Breast epithelium (tissue), 4 donors: ENCODE results near the gene TRIM15. TPM values are rescaled to one million over a fixed set of nuclear protein-coding genes. Genes with fewer than 3 reads are reported as not detected.

Experiments
- DNase-seq, 2 donors: peaks; one replicate each; pipeline ENCODE4 v3.0.0-alpha.2; 2019; ENCODE audit warnings: low spot score in 2 of 2
- H3K27ac ChIP-seq, 2 donors: fragments of 200-600 bp; sonication (generic) in 1 of 2; one replicate each; pipeline ENCODE4 v1.5.1; 2016 to 2019; ENCODE audit warnings: mild to moderate bottlenecking in 1 of 2
- H3K27me3 ChIP-seq, 2 donors: fragments of 200-600 bp; sonication (generic) in 1 of 2; one replicate each; pipeline versions ENCODE4 v1.5.1 to v1.6.0; 2017 to 2019; ENCODE audit warnings: control low read depth in 1 of 2, mild to moderate bottlenecking in 1 of 2
- H3K36me3 ChIP-seq: fragments of 200-600 bp; one replicate; pipeline ENCODE4 v1.5.1; 2019
- H3K4me1 ChIP-seq, 2 donors: fragments of 200-600 bp; sonication (generic); one replicate each; pipeline ENCODE4 v1.5.1; 2016 to 2019; ENCODE audit warnings: control low read depth in 1 of 2
- H3K4me3 ChIP-seq, 3 donors: fragments of 200-600 bp; sonication (generic); 1 replicate in 2 of 3; 2 replicates in 1 of 3; pipeline ENCODE4 v1.5.1; 2016 to 2019; ENCODE audit warnings: mild to moderate bottlenecking in 3 of 3, moderate library complexity in 2 of 3
- H3K9me3 ChIP-seq, 2 donors: fragments of 200-600 bp; sonication (generic) in 1 of 2; one replicate each; pipeline ENCODE4 v1.5.1; 2016 to 2019; ENCODE audit warnings: control low read depth in 1 of 2
- POLR2A ChIP-seq: fragments of 450-650 bp; IDR thresholded peaks from one replicate; pipeline ENCODE4 v1.6.1; 2016; ENCODE audit warnings: antibody characterized with exemption, mild to moderate bottlenecking, moderate library complexity
- POLR2AphosphoS5 ChIP-seq, 3 donors: sonication (generic); formaldehyde crosslinking; IDR thresholded peaks; one replicate each; pipeline ENCODE4 v1.6.1; 2017; ENCODE audit warnings: antibody characterized with exemption in 3 of 3
- intact Hi-C: fragments of 100-400 bp; cut with DNase I; formaldehyde crosslinking; loops from one replicate; pipeline ENCODE4 v1.15.1; 2023; ENCODE audit warnings: low total_unique reads
- total RNA-seq, 3 donors: library from RNA; depleted of rRNA; stranded (reverse); fragments of >200 nt; gene quantifications; one replicate each; pipeline ENCODE4 v1.1.0, GENCODE V29; 2016
- TF ChIP-seq, protein P1 (sequence below), 3 donors: fragments of 450-650 bp; IDR thresholded peaks; one replicate each; pipeline ENCODE4 v1.5.1; 2016 to 2017; ENCODE audit warnings: antibody characterized with exemption in 3 of 3, mild to moderate bottlenecking in 3 of 3, moderate library complexity in 3 of 3

Gene TRIM15
- total RNA-seq, 3 donors from 2014 or later = 0.33 TPM; not detected in 2

DNA sequence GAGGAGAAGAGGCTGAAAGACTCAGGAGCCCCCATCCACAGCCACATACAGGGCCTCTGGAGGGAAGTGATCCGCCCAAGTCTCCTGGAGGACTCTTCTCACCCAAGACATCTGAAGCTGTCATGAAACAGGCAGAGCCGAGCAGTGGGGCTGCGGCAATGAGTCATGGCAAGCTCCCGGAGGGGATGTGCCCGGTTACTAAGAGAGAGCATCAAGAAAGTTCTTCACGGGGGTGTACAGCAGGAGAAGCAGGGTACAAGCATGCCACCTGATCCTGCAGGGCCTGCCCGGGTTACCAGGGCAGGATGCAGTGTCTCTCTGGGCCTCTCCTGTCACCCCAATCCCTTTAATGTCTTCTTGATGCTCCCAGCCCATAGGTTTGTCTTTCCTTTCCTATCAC is 28.7 kb downstream of the TRIM15 start:
- no peaks in the 10 kb centered on the region for H3K36me3 ChIP-seq
- TF ChIP-seq POLR2AphosphoS5 (IDR thresholded peaks at IDR 0.05) = no peak
- TF ChIP-seq, protein P1, sequence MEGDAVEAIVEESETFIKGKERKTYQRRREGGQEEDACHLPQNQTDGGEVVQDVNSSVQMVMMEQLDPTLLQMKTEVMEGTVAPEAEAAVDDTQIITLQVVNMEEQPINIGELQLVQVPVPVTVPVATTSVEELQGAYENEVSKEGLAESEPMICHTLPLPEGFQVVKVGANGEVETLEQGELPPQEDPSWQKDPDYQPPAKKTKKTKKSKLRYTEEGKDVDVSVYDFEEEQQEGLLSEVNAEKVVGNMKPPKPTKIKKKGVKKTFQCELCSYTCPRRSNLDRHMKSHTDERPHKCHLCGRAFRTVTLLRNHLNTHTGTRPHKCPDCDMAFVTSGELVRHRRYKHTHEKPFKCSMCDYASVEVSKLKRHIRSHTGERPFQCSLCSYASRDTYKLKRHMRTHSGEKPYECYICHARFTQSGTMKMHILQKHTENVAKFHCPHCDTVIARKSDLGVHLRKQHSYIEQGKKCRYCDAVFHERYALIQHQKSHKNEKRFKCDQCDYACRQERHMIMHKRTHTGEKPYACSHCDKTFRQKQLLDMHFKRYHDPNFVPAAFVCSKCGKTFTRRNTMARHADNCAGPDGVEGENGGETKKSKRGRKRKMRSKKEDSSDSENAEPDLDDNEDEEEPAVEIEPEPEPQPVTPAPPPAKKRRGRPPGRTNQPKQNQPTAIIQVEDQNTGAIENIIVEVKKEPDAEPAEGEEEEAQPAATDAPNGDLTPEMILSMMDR (IDR thresholded peaks at IDR 0.05) = no peak
- TF ChIP-seq POLR2A = no peak
- no peaks in the 10 kb centered on the region for H3K9me3 ChIP-seq
- intact Hi-C loops = no loop called here
- H3K4me1 ChIP-seq = no peaks in the 10 kb centered on the region
- DNase-seq = no peak
- H3K27me3 ChIP-seq = no peaks in the 10 kb centered on the region
- H3K27ac ChIP-seq = no peak overlapping the region
- H3K4me3 ChIP-seq = no peak overlapping the region

DNA sequence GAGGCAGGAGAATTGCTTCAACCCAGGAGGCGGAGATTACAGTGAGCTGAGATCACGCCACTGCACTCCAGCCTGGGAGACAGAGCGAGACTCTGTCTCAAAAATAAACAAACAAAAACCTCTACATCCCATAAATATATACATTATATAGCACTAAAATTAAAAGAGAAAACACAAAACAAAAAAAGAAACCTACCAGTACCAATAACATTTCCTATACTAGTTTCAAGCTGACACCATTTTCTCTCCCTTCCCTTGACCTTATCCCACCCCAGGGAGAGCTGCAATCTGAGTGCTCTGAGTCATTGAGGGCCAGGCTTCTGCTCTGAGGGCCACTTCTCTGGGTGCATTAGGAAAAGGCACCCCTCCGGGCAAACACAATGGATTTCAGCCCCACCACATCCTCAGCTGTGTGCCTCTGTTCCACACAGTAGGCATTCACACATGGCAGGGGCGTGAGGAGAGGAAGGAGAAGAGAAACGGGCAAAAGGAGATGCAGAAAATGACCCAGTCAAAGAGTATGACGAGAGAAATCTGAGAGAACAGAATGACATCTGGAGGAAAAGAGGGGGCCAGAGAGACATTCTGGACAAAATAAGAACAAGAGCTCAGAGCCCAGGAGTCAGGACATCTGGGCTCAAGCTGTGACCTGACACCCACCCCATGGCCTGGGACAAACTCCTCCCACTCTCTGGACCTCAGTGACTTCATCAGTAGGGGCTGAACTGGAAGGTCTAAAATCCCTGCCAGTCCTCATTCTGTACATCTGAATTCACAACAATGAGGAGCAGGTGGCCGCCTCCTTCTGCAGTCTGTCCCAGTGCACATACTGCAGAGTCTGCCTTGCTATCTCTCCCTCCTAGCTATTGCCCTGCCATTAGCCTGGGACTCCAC is 31.7 kb downstream of the TRIM15 start:
- H3K4me3 ChIP-seq = no peak overlapping the region
- H3K4me1 ChIP-seq = no peaks in the 10 kb centered on the region
- intact Hi-C loops = no loop called here
- H3K27me3 ChIP-seq = no peaks in the 10 kb centered on the region
- H3K27ac ChIP-seq = no peak overlapping the region
- no peaks in the 10 kb centered on the region for H3K36me3 ChIP-seq
- H3K9me3 ChIP-seq = no peaks in the 10 kb centered on the region
- no peak for DNase-seq
- TF ChIP-seq POLR2AphosphoS5 (IDR thresholded peaks at IDR 0.05) (no peak), POLR2A (no peak)
- TF ChIP-seq, protein P1 (IDR thresholded peaks at IDR 0.05) = no peak

DNA sequence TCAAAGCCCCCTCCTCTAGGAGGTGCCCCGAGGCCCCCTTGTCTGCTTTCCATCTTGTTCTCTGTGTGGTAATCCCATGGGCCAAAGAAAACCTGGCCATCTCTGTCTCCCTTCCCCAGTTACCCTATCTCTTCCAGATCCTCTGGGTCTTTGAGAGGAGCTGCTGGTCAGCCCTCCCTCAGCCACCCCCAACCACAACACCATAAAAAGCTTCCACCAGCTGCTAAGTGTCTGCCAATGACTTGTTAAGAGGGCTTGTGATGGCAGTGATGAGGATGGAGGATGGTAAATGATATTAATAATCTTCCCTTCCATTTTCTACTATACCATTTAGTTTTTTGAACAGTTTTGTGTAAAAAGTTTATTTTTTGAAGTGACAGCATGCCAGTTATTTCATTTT is 32.6 kb downstream of the TRIM15 start:
- Histone ChIP-seq H3K36me3 (no peaks in the 10 kb centered on the region), H3K4me1 (no peaks in the 10 kb centered on the region), H3K27ac (no peak overlapping the region), H3K4me3 (no peak overlapping the region), H3K27me3 (no peaks in the 10 kb centered on the region), H3K9me3 (no peaks in the 10 kb centered on the region)
- intact Hi-C loops = no loop called here
- TF ChIP-seq, protein P1 (IDR thresholded peaks at IDR 0.05) = no peak
- TF ChIP-seq POLR2AphosphoS5 (IDR thresholded peaks at IDR 0.05) (no peak), POLR2A (no peak)
- DNase-seq = no peak

DNA sequence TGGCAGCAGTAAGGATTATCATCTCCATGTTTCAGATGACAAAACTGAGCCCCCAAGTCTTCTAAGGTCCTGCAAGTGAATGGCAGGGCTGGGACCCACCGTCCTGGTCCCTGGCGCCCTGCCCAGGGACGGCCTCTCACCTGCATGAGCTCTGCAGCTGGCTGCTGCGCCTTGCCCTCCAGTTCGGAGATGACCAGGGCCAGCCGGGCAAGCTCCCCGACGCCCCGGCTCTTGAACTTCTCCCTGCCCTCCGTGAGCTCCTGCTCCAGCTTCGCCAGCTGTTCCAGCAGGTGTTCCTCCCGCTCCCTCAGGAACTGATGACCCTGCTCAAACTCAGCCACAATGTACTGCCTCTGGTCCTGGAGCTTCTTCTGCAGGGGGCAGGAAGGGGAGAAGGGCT is 33.0 kb downstream of the TRIM15 start:
- H3K9me3 ChIP-seq = no peaks in the 10 kb centered on the region

More for the DNA sequence above, 33.0 kb downstream of the TRIM15 start:
- Histone ChIP-seq H3K4me3 (no peak overlapping the region), H3K27ac (no peak overlapping the region), H3K4me1 (no peaks in the 10 kb centered on the region), H3K36me3 (no peaks in the 10 kb centered on the region), H3K27me3 (no peaks in the 10 kb centered on the region)
- no peak for TF ChIP-seq POLR2AphosphoS5 (IDR thresholded peaks at IDR 0.05)
- TF ChIP-seq POLR2A = no peak
- TF ChIP-seq, protein P1 (IDR thresholded peaks at IDR 0.05) = no peak
- no peak for DNase-seq
- intact Hi-C loops = no loop called here
